ENCODE results near the gene ALK.

DNA sequence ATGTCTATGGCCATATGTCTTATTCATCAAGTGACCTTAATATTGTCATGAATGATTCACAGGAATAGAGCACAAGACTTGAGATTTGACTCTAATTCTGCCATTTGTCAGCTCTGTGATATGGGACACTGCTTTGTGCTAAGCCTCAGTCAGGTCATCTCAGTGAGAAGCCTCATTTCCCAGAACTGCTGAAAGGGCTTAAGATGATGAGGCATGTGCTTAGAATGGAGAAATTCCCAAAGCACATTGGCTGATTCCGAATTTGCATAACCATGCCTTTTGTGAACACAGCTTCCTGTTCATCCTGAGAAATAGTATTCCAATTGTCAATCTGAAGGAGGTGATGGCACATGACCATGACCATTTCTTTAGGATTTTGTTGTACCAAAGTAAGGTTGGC is 218.1 kb downstream of the ALK start:
- TF ChIP-seq, protein P1, sequence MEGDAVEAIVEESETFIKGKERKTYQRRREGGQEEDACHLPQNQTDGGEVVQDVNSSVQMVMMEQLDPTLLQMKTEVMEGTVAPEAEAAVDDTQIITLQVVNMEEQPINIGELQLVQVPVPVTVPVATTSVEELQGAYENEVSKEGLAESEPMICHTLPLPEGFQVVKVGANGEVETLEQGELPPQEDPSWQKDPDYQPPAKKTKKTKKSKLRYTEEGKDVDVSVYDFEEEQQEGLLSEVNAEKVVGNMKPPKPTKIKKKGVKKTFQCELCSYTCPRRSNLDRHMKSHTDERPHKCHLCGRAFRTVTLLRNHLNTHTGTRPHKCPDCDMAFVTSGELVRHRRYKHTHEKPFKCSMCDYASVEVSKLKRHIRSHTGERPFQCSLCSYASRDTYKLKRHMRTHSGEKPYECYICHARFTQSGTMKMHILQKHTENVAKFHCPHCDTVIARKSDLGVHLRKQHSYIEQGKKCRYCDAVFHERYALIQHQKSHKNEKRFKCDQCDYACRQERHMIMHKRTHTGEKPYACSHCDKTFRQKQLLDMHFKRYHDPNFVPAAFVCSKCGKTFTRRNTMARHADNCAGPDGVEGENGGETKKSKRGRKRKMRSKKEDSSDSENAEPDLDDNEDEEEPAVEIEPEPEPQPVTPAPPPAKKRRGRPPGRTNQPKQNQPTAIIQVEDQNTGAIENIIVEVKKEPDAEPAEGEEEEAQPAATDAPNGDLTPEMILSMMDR (IDR thresholded peaks at IDR 0.05): no peak
- no peak for TF ChIP-seq POLR2A (IDR thresholded peaks at IDR 0.05)

All from sigmoid colon (tissue), 3 donors.